Fibroblast of lung (primary cell): ENCODE results near the gene DYSF.

ENCODE experiments used
- EZH2 ChIP-seq: IDR thresholded peaks from 2 replicates; pipeline ENCODE4 v1.5.1; 2012; ENCODE audit warnings: low read length, control low read depth, mild to moderate bottlenecking; ENCODE audit errors: missing control alignments
- TF ChIP-seq, protein P1 (sequence below), 2 donors: IDR thresholded peaks in 1 of 2; conservative IDR thresholded peaks in 1 of 2; 1 replicate in 1 of 2; 2 replicates in 1 of 2; pipeline ENCODE4 v1.5.1; 2011 to 2012; ENCODE audit warnings: low read length in 2 of 2, control low read depth in 1 of 2, inconsistent platforms in 1 of 2, low read depth in 1 of 2, mild to moderate bottlenecking in 1 of 2

DNA sequence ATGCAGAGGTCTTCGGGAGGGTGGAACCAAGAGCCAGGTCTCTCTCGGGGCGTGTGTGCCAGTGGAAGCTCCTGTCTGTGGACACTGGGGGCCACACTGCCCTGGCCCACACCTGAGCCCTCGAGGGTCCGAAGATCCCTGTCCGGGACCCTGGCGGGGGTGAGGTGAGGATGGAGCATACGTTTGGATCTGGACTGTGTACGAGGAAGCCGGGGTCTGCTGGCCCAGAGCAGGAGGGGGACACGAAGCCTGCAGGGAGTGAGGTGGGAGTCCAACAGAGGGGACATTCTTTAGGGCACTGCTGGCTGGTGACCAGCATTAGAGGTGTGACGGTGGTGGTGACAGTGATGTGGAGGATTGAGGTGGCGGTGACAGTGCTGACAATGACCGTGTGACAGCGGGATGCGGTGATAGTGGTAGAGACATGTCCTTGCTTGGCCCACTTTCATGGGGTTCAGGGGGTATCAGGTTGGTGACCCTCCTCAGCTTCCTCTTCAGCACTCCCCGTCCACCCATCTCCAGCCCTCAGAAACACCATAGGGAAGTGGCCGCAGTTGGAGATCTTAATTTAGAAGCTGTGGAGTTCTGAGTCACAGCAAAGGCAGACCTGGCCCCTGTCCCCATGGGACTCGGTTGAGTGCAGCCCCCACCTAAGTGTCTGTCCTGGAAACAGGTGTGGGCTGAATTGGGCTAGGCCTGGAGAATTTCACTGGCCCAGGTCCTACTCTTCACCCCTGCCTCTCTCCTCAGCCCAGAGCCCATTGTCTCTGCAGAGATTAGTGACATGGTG, 252.0 kb downstream of the DYSF start:
- TF ChIP-seq, protein P1, sequence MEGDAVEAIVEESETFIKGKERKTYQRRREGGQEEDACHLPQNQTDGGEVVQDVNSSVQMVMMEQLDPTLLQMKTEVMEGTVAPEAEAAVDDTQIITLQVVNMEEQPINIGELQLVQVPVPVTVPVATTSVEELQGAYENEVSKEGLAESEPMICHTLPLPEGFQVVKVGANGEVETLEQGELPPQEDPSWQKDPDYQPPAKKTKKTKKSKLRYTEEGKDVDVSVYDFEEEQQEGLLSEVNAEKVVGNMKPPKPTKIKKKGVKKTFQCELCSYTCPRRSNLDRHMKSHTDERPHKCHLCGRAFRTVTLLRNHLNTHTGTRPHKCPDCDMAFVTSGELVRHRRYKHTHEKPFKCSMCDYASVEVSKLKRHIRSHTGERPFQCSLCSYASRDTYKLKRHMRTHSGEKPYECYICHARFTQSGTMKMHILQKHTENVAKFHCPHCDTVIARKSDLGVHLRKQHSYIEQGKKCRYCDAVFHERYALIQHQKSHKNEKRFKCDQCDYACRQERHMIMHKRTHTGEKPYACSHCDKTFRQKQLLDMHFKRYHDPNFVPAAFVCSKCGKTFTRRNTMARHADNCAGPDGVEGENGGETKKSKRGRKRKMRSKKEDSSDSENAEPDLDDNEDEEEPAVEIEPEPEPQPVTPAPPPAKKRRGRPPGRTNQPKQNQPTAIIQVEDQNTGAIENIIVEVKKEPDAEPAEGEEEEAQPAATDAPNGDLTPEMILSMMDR (conservative IDR thresholded peaks at IDR 0.05 in 1 of 2, IDR thresholded peaks at IDR 0.05 in 1 of 2; ENCODE audit: low read depth in 1 of 2, low read length in 2 of 2) = no peak
- no peak for TF ChIP-seq EZH2
